ENCODE data around the gene SLC16A3.
A peak's percentile ranks its signal among the peaks of the same experiment; 100 is the strongest.

The SLC16A3 gene

DNA sequence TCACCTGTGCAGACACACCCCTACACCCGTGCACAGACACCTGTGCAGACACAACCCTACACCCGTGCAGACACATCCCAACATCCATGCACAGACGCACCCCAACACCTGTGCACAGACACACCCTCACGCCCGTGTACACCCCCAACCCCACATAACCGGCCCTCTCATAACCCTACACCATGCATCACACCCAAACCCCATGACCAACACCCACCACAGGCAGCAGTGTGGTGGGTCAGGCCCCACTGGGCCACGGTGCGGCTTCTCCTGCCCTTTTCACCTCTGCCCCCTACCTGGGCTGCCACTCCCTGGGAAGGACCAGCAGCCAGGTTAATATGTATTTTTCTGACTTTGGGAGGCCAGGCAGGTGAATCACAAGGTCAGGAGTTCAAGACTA, 4.2 kb upstream of the SLC16A3 start:
- DNase-seq = no peak

DNA sequence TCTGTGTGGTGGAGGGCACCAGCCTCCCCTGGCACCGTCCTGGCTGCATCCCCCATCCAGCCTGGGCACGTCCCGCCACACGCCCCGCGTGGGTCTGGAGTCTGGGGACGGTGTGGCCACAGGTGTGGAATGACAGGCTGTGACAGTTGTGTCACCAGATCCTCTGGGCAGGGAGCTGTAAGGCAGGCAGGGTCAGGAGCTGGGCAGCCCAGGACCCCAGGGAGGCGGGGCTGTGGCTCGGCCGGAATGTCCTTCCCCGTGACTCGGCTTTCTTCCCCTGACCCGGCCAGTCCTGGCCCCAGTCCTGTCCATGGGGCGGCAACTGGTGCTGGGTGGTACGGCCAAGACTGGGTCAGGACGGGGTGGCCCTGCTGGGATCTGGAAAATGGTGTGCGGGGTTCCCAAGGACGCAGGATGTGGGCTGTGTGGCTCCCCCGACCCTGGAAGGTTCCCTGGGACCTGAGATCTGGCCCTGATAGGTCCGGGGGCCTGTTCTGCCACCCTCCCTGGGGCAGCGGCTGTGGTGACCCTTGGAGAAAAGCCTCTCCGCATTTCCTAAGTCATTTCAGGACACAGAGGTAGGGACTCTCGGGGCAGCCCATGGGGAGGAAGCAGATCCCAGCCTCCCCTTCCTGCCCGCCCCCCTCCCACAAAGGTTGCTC, 3.3 kb upstream of the SLC16A3 start:
- DNase-seq = no peak

DNA sequence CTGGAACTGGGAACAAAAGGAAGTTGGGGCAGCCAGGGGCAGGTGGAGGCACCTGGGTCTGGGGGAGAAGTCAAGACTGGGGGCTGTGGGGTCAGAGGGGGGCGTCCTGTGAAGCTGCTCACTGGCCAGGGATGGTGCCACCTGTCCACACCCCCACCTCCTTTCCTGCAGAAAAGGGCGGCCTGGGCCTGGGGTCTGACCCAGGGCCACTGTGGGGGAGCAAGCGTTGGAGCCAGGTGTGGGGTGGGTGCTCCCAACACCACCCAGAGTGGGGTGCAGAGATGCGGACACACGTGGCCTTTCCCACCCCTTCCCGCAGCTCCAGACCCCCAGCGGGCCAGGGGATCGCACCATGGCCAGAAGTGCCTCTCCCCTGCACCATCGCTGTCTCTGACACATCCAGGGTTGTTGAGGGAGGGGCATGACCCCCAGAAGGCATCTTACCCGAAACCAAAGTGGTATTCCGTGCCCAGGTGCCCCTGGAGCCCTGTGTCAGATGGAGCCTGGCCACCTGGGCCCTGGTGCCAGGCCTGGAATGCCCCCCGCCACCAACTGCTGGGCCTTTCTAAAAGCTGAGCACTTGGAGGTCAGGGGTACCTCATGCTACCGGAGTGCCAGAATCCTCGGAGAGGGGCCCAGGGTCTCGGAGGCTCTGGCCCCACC, 2.6 kb upstream of the SLC16A3 start:
- no peak for DNase-seq

DNA sequence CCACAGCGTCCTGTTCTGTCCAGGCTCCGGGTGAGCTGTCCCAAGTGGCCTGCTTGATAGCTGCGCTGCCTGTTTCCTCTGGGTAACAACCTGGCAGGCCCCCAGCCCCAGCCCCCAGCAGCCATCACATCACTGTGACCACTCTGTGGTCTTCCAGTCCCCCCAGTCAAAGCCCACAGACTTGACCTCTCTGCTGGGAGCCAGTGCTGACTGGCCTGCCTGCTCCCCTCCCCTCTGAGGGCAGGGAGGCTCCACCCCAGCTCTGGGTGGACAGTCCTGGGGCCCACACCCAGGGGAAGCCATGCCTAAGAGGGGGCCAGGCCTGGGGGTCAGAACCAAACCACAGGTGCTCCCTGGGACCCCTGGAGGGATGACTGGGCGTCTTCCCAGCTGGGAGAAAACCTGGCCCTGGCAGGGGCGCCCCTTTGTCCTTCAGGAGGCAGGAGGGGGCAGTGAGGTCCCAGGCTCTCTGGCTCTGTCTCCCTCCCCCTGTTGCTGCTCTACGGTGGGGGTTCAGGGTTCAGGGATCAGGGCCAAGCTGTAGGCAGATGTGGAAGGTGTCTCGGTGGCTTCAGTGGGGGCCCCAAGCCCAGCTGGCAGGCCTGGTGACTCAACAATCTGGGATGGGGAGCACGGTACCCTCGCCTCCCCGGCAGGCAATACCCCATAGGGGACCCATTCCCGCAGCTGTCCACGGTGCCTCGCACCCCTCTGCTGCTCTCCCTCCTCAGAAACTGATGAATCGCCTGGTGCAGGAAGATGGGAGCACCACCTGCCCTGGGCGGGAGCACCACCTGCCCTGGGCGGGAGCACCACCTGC, 1.8 kb upstream of the SLC16A3 start:
- DNase-seq = no peak

DNA sequence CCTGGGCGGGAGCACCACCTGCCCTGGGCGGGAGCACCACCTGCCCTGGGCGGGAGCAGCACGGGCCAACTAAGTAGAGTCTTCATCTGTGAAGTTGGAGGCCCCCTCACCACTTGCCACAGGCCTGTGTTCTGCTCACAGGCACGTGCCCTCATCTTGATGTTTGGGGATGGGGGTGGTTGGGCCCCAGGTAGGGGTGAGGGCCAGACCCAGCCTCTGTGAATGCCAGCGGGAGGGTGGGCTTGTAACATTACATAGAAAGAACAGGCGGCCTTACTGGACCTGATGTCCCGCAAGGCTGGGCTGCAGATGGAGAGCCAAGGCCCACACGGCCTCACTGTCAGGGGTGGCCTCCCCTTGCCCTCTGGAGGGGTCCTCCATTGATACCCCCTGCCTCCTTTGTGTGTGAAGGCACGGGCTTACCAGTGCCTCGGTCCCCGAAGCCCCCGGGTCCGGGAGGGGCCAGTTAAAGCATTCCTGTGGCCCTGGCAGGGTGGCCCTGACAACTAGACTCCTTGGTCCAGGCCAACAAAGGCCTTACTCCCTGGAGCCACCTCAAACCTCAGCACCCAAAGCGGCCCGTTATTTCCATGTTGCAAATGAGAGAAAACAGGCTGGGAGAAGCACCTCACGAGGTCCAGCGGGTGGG, 1.1 kb upstream of the SLC16A3 start:
- no peak for DNase-seq

DNA sequence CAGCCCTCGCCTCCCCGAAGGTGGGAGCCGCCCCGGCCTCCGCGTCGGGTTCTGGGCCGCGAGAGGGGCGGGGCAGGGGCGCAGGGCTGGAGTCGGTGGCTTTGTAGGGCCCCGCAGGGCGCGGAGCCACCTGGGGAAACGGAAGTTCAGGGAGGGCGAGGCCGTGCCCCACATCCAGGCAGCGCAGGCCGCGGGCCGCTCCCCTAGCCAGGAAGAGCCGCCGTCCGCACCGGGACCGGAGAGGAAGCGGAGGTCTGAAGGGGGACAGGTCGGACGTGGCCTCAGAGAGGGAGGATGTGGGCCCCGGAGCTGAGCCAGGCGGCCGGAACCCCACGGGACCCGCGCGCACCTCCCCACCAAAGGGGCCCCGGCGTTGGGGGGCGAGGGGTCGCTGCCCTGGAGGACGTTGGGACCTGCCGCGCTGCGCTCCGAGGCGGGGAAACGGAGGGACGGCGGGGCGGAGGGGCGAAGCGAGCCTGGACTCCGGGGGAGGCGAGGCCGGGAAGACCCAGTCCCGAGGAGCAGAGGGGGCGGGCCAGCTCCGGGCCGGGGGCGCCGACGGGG, 482 bp upstream of the SLC16A3 start:
- no peak for DNase-seq

DNA sequence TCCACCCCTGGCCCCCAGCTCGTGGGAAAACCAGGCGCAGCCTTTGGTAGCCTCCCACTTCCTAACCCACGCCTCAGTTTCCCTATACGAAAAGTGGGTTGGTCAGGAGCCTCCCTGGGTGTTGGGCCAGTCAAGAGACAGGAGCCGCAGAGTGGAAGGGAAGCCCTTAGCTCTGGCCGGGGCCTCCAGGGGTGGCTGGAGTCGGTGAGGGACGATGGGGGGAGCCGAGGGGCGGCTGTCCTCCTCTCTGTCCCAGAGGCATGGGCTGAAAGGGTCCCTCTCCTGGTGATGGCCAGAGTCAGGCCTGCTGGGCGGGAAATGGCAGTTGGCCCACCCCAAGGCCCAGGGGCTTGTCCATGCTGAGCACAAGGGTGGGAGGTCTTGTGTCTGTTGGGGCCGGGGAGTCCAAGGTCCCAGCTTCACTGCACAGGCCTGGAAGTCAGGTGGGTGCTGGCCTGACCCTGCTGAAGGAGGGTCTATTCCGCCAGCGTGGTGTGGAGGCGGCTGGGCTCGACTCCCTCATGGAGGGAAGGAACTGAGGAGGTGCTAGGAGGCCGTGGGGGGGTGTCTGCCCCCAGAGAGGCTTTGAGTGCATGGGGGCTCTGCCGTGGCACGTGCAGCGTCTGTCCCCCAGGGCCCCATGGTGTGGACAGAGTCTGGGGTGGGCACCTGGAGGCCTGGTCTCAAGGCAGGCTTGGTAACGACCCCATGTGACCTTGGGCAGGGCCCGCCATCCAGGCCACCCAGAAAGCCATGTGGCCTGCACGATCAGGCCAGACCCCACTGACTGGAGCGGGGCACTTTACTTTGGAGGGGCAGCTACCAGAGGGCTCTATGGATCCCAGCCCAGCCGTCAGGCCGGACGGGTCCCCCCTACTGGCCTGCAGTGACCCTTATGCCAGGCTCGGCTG, 1.1 kb downstream of the SLC16A3 start:
- no peak for DNase-seq

DNA sequence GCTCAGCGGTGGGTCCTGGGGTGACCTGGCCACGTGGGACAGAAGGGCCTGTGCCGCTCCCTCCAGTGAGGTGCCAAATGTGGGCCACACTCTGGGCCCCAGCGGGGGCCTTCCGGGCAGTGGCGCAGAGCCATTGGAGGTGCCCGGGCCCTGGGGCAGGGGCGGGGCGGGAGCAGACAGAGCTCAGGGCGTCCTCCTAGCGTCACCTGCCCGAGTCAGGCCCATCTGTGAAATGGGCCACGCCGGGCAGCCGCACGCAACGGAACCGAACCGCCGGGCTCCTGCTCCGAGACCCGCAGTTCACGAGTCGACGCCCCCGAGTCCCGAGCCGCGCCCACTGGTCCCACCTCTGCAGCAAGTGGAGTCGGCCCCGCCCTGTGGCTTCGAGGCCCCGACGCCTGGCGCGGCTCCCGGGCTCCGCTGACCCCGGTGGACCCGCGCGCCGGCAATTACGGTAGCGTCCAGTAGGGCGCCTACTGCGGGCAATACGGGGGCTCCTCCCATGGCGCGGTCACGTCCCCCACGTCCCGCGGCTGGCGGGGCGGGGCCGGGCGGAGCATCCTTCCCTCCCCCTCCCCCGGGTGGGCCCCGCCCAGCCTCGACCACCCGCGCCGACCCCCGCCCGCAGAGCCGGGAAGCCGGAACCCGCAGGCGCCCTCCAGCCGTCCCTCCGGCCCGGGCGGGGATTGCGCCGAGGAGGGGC, 1.9 kb downstream of the SLC16A3 start:
- DNase-seq = peak; percentile 70 to 84

DNA sequence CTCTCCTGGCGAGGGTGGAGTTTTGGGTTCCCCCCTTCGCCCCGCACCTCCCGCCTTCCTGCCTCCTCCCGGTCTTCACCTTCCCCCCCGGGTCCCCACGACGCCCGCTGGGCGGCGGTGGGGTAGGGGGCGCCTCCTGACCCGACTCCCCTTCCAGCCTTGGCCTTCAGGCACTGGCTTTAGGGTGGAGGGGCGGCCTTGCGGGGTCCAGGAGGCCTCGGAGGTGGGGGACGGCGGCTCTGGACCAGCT, 2.4 kb downstream of the SLC16A3 start:
- no peak for DNase-seq

DNA sequence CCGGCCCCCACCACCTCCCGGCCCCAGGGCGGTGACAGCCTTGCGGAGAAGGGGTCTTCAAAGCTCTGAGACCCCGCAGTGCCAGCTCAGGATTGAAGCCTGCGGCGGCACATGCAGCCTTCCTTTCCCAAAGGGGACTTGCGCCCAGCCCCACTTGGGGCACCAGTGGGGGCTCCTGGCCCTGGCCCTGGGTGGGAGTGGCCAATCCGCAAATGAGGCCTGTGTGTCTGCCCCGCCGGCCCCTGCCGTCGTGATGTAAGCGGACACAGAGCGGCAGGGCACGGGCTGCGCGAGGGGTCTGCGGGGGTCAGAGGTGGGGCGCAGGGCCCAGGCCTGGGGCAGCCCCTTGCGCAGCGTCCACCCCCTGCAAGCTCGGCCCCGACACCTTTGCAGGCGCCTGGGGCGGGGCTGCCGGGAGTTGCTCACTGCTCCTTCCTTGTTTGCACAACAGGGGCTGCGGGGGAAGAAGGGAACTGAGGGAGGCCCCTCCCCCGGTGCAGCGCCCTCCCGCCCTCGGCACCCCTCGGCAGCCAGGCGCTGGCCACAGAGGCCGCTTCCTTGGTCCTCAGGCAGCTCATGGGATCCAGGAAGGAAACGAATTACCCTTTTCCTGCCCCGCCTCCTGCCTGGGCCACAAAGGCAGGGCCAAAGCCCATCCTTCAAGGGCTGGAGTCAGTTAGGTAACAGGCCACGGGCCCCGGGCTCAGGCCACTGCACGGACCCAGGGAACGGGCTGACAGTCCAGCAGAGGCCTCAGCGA, 2.9 kb downstream of the SLC16A3 start:
- DNase-seq = peak in 1 of 2 experiments; percentile 33

DNA sequence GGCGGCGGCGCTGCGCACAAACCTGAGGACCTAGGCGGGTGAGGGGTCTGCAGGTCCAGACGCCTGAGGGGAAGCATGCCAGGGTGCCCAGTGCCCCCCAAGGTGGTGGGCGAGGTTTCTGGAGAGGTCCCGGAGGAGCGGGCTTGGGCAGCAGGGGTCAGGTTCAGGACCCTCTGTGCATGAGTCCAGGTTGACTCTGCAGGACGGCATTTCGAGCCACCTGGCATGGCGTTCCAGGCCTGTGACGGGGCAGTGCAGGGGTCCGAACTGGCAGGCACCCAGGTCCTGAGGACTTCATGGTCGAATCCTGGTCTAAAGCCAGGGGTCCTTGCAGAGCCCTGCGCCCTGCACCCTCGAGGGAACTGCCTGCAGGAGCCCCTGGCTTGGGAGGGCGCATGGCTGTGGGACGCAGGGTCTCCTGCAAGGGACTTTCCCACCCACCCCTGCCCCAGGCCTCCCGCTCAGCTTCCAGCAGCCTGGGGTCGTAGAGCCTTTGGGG, 3.5 kb downstream of the SLC16A3 start:
- DNase-seq = no peak

DNA sequence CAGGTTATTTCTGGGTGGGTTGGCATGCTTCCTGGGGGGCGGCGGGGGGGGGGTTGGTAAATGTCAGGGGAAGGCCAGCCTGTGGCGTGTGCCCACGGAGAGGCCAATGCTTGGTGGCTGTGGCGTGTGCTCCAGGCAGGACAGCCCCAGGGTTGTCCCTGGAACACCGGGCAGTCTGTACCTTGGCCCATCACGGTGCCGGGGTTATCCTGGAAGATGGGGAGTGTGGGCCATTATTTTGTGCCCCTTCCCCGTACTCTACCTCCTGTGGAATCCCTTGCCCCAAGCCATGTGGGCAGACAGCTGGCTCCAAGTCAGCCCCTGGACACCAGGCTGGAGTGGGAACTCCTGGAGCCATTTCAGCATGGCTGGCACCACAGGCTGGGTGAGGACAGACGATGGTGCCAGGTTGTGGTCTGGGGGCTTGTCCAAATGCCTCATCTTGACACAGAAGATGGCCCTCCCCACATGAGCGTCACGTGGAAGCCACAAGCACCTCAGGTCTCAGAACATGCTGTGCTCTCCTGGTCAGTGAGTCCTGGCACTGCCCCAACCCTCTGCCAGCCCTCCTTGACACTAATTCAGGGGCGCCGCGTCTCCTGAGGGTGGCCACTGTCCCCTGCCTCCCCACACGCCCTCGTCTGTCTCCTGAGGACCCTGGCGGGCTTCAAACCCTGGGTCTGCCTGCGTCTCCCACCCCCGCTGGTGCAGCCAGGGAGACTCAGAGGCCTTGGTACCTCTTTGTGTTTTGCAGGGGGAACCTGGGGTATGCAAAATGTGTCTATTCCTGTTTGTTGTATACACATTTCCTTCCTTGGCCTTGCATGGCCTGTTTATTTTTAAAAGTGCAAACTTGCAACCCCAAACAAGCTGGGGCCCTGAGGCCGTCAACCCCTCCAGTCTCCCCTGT, 4.3 kb downstream of the SLC16A3 start:
- no peak for DNase-seq

DNA sequence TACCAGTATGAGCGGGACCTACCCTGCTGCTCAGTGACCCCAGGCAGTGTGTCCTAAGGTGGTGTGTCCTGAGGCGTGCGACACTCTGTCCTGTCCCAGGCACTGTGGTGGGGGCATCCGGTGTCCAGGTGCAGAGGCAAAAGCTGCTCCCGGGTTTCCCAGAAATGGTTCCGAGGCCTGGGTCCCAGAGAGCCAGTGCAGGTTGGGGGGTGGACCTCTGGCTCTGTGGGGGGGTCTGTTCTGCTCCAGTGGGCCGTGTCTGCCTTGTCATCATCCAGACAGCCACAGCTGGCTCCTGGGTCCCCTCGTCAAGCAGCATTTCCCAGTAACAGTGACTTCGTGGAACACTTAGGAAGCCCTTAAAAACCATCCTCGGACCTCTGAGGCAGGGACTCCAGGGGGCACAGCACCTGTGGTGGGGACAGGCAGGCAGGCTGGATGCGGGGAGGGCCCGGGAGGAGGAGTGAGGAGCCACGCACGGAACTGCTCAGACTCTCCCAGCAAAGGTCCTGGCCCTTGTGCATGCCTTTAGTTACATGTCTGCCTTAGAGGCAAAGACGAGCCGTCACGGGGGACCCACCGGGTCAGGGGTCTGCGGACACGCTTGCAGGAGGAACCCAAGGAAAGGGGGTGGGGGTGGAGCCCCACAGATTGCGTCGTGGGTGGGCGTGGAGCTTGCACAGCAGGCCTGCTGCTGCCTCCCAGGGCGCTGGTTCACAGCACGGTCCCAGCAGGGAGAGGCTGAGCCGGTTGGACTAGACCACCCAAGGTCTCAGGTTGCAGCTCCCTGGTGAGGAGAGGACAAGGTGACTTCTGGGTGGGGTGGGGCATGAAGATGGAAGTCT, 5.6 kb downstream of the SLC16A3 start:
- no peak for DNase-seq

DNA sequence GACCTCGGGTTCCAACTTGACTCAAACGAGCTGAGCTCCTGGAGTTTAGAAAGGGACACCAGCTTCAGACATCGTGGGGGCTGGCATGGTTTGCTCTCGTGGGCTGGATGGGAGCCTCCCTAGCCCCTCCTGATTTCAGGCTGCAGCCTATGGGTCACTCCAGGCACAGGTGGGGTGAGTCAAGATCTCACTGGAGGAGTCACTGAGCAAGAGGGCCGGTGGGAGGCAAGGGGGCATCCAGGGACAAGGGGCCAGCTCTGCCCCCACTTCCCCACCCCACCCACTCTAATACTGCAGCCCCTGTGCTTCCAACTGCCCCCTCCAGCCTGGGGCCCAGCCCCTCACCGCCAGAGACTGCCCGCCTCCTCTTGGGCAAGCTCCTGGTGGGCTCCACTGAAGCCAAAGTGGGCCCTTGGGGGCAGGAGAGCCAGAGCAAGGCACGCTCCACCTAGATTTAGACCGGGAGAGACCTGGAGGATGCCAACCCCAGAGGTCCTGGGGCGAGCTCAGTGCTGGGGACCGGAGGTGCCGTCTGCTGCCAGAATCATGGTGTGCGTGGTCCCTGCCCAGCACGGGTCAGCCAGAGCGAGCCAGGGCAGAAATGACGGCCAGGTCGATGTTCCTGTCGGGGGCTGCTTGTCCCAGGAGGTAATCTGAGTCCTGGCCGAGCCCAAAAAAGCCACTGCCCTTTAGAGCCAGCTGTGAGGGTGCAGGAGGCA, 6.4 kb downstream of the SLC16A3 start:
- no peak for DNase-seq

DNA sequence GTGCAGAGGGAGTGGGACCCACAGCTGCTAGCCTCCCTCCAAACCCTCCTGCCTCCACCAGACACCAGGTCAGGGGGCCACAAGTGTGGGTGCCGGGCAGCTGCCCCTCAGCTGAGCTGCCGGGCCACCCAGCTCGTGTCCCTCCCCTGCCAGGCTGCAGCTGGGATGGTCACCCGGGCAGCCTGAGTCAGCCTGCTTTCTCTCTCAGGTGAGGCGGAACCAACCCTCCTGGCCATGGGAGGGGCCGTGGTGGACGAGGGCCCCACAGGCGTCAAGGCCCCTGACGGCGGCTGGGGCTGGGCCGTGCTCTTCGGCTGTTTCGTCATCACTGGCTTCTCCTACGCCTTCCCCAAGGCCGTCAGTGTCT, 6.9 kb downstream of the SLC16A3 start:
- DNase-seq = no peak

DNA sequence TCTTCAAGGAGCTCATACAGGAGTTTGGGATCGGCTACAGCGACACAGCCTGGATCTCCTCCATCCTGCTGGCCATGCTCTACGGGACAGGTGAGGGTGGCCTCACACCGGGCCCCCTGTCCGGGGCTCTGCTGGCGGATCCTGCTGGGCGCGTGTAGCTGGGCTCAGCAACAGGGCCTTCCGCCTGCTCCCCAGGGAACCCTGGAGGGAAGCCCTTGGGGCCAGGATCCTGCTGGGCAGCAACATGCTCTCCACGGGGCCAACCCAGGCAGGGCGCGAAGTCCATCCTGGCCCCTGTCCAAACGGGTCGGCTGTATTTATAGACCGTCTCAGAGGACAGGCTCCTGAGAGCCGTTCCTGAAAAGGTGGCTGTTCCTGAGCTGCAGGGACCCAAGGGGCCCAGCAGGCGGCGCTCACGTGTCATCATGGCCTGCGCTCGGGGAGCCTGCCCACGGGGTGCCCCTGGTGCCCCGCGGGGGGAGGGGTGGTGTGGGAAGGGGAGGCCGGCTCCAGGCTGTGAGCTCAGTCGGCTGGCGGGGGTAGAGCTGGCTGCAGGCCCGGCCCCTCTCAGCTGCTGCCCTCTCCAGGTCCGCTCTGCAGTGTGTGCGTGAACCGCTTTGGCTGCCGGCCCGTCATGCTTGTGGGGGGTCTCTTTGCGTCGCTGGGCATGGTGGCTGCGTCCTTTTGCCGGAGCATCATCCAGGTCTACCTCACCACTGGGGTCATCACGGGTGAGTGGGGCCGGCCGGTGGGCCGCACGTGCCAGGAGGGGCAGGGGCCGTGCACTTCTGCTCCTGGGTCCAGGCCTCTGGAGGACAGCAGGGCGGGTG, 7.5 kb downstream of the SLC16A3 start:
- peak in 1 of 2 experiments; percentile 31 for DNase-seq

All from SW 1271 (cell line).